Vagina (tissue), 2 donors: Measurements from ENCODE around the gene SEC24B.
"Not testable (repeated sequence)": the region's sequence is repeated elsewhere in the genome, so short reads cannot be mapped to it uniquely, and the experiment has no call there.

Experiments
- CTCF ChIP-seq, 3 experiments: fragments of 450-650 bp in 2 of 3; fragments of 200-600 bp in 1 of 3; sonication (generic) in 1 of 3; IDR thresholded peaks; one replicate each; pipeline ENCODE4 v1.5.1; 2017 to 2019; ENCODE audit warnings: antibody characterized with exemption in 3 of 3, mild to moderate bottlenecking in 2 of 3, moderate library complexity in 2 of 3
- POLR2A ChIP-seq, 2 donors: fragments of 450-650 bp; IDR thresholded peaks; one replicate each; pipeline ENCODE4 v1.6.1; 2017; ENCODE audit warnings: antibody characterized with exemption in 2 of 2, mild to moderate bottlenecking in 2 of 2, moderate library complexity in 2 of 2

GRCh38 chr4:109579997-109580396, 146.4 kb downstream of the SEC24B start:
- TF ChIP-seq CTCF, POLR2A (IDR thresholded peaks at IDR 0.05): not testable (repeated sequence)
